GM12878 (cell line): Measurements from ENCODE around the gene SLC12A3. TPM values are rescaled to one million over a fixed set of nuclear protein-coding genes. Genes with fewer than 3 reads are reported as not detected.

Source experiments
- ATAC-seq: fragments of 200-7000 bp; cut with Tn5 transposase; 3 replicates; pipeline ENCODE4 v1.9.1; 2020; ENCODE audit warnings: mild to moderate bottlenecking, moderate library complexity
- BruUV-seq: library from RNA; stranded (reverse); fragments of 400-500 nt; replicated peaks from 2 replicates; lab custom pipeline; 2021; lab: Mats Ljungman, UMichigan
- CTCF ChIA-PET: fragments of 300-600 bp; sonication (Branson Sonifier 250); formaldehyde crosslinking; extraction: SDS; loops from one replicate; lab custom pipeline; 2021; ENCODE audit warnings: inconsistent platforms; lab: Yijun Ruan, JAX
- POLR2A ChIA-PET: fragments of 350-600 bp; formaldehyde crosslinking; extraction: SDS; loops from one replicate; lab custom pipeline; 2021; ENCODE audit warnings: inconsistent platforms; lab: Charles Lee
- RAD21 ChIA-PET: fragments of 300-600 bp; sonication (Branson Sonifier 250); formaldehyde crosslinking; loops from one replicate; lab custom pipeline; 2023; ENCODE audit warnings: antibody characterized with exemption; ENCODE audit not compliant: unreplicated experiment; lab: Charles Lee
- SMC1A ChIA-PET: fragments of 300-600 bp; sonication (Branson Sonifier 250); formaldehyde crosslinking; loops from one replicate; lab custom pipeline; 2023; ENCODE audit not compliant: unreplicated experiment, uncharacterized antibody; lab: Charles Lee
- DNase-seq: peaks from one replicate; pipeline ENCODE4 v3.0.0-alpha.2; 2011; ENCODE audit warnings: low read depth, low spot score
- FAIRE-seq: peaks from 3 replicates; lab custom pipeline; 2011; peaks lifted over from hg19 to GRCh38; lab: Jason Lieb, UNC
- H2AFZ ChIP-seq: 2 replicates; pipeline ENCODE4 v1.6.0; 2011; ENCODE audit warnings: low read depth, low read length, control low read depth; ENCODE audit not compliant: control insufficient read depth
- H3K27ac ChIP-seq: 2 replicates; pipeline ENCODE4 v1.5.1; 2011; ENCODE audit warnings: control low read depth; ENCODE audit not compliant: control insufficient read depth, insufficient read depth
- H3K27me3 ChIP-seq, 2 experiments: replicated peaks in 1 of 2; 2 replicates each; pipeline versions ENCODE4 v1.6.0 to v1.6.1; 2011; ENCODE audit warnings: low read length in 1 of 2; ENCODE audit not compliant: control insufficient read depth in 2 of 2, insufficient read depth in 2 of 2
- H3K36me3 ChIP-seq, 2 experiments: 2 replicates each; pipeline ENCODE4 v1.5.1; 2011; ENCODE audit warnings: low read length in 1 of 2; ENCODE audit not compliant: control insufficient read depth in 2 of 2, insufficient read depth in 2 of 2
- H3K4me1 ChIP-seq: 2 replicates; pipeline ENCODE4 v1.6.1; 2011; ENCODE audit warnings: mild to moderate bottlenecking, low read length, moderate library complexity, mixed read lengths; ENCODE audit not compliant: control insufficient read depth, insufficient read depth
- H3K4me2 ChIP-seq: 2 replicates; pipeline ENCODE4 v1.6.0; 2011; ENCODE audit warnings: control low read depth; ENCODE audit not compliant: control insufficient read depth, insufficient read depth
- H3K4me3 ChIP-seq: fragments of 200-600 bp; sonication (generic); 2 replicates; pipeline ENCODE4 v1.5.1; 2016
- H3K79me2 ChIP-seq: 2 replicates; pipeline ENCODE4 v1.6.0; 2011; ENCODE audit warnings: low read length; ENCODE audit not compliant: control insufficient read depth, insufficient read depth
- H3K9ac ChIP-seq: 2 replicates; pipeline ENCODE4 v1.8.0; 2011; ENCODE audit warnings: low read length, control low read depth, mixed read lengths; ENCODE audit not compliant: control insufficient read depth, insufficient read depth
- H3K9me3 ChIP-seq: replicated peaks from 3 replicates; pipeline ENCODE4 v1.5.1; 2011; ENCODE audit warnings: mild to moderate bottlenecking, low read length; ENCODE audit not compliant: control insufficient read depth, insufficient read depth
- H4K20me1 ChIP-seq: 2 replicates; pipeline ENCODE4 v1.6.0; 2011; ENCODE audit not compliant: control insufficient read depth, insufficient read depth
- BRCA1 ChIP-seq: IDR thresholded peaks from 2 replicates; pipeline ENCODE4 v1.6.1; 2011; ENCODE audit warnings: low read depth, low read length, improper control_type of control experiment
- CBFB ChIP-seq: IDR thresholded peaks from 2 replicates; pipeline ENCODE4 v1.6.1; 2016; ENCODE audit warnings: antibody characterized with exemption, low read depth
- IKZF1 ChIP-seq: fragments of 450-650 bp; conservative IDR thresholded peaks from 2 replicates; pipeline ENCODE4 v1.6.1; 2017; ENCODE audit warnings: antibody characterized with exemption, mild to moderate bottlenecking
- MTA2 ChIP-seq: fragments of 450-650 bp; IDR thresholded peaks from 2 replicates; pipeline ENCODE4 v1.6.1; 2016; ENCODE audit warnings: low read depth, mild to moderate bottlenecking, moderate library complexity
- PKNOX1 ChIP-seq: fragments of 450-650 bp; IDR thresholded peaks from 2 replicates; pipeline ENCODE4 v1.6.1; 2016; ENCODE audit warnings: mild to moderate bottlenecking
- POLR2AphosphoS2 ChIP-seq: IDR thresholded peaks from 2 replicates; pipeline ENCODE4 v1.6.1; 2011; ENCODE audit warnings: low read depth, mild to moderate bottlenecking, low read length, improper control_type of control experiment, moderate library complexity
- POLR2AphosphoS5 ChIP-seq: IDR thresholded peaks from 2 replicates; pipeline ENCODE4 v1.6.1; 2011; ENCODE audit warnings: mild to moderate bottlenecking, low read length, inconsistent platforms
- SKIL ChIP-seq: fragments of 450-650 bp; IDR thresholded peaks from 2 replicates; pipeline ENCODE4 v1.6.1; 2017; ENCODE audit warnings: mild to moderate bottlenecking, low read depth, inconsistent platforms; ENCODE audit not compliant: poor library complexity, severe bottlenecking
- SMAD1 ChIP-seq: fragments of 450-650 bp; IDR thresholded peaks from 2 replicates; pipeline ENCODE4 v1.6.1; 2018; ENCODE audit warnings: mild to moderate bottlenecking, low read depth; ENCODE audit not compliant: partially characterized antibody
- SMC3 ChIP-seq: IDR thresholded peaks from 2 replicates; pipeline ENCODE4 v1.6.1; 2011; ENCODE audit warnings: low read length, improper control_type of control experiment, borderline replicate concordance
- TBL1XR1 ChIP-seq: IDR thresholded peaks from 2 replicates; pipeline ENCODE4 v1.6.1; 2012; ENCODE audit warnings: low read depth, low read length, improper control_type of control experiment
- TCF3 ChIP-seq: IDR thresholded peaks from 2 replicates; pipeline ENCODE4 v1.6.1; 2012; ENCODE audit warnings: low read depth, mild to moderate bottlenecking, low read length, borderline replicate concordance; ENCODE audit not compliant: insufficient read depth
- TCF7 ChIP-seq: IDR thresholded peaks from 2 replicates; pipeline ENCODE4 v1.6.1; 2014; ENCODE audit warnings: antibody characterized with exemption, borderline replicate concordance
- YBX1 ChIP-seq: fragments of 450-650 bp; IDR thresholded peaks from 2 replicates; pipeline ENCODE4 v1.6.1; 2016; ENCODE audit warnings: antibody characterized with exemption
- ZBTB4 ChIP-seq: fragments of 450-650 bp; formaldehyde crosslinking; IDR thresholded peaks from 2 replicates; pipeline ENCODE4 v1.4.0; 2022; ENCODE audit warnings: mild to moderate bottlenecking, moderate library complexity
- WGBS: methylation state at CpG from one replicate; pipeline ENCODE4 v1.1.6; 2016; ENCODE audit warnings: low lambda C conversion rate; ENCODE audit not compliant: insufficient replicate concordance, insufficient coverage; ENCODE audit errors: missing lambda C conversion rate; 5-methylcytosine and 5-hydroxymethylcytosine counted together
- in situ Hi-C: fragments of 300-500 bp; cut with MboI; formaldehyde crosslinking; loops from 9 replicates; pipeline ENCODE4 v1.14.3; 2018; ENCODE audit warnings: mixed read lengths
- intact Hi-C: fragments of 100-400 bp; cut with micrococcal nuclease; formaldehyde crosslinking; loops from one replicate; pipeline ENCODE4 v1.14.2; 2022; ENCODE audit not compliant: unreplicated experiment
- polyA plus RNA-seq, 11 experiments: library from polyadenylated mRNA; depleted of rRNA in 4 of 11; unstranded in 6 of 11; stranded (reverse) in 5 of 11; fragments of >200 nt; fragmentation: Nextera tagmentation in 4 of 11; fragmentation: Illumina TruSeq in 1 of 11; extraction: Ambion mirVana in 4 of 11; extraction: Trizol in 1 of 11; gene quantifications; 1 replicate in 1 of 11; 2 replicates in 10 of 11; pipeline versions ENCODE4 v1.2.1 to v1.2.3, GENCODE V29; 2011 to 2016; ENCODE audit warnings: inconsistent platforms in 2 of 11, missing spikeins in 2 of 11, low read depth in 1 of 11
- total RNA-seq, 4 experiments: library from RNA; depleted of rRNA in 3 of 4; stranded (reverse); fragments of >200 nt in 3 of 4; fragmentation: Illumina TruSeq in 1 of 4; extraction: Trizol in 1 of 4; gene quantifications; 2 replicates each; pipeline versions ENCODE4 v1.2.1 to v1.2.3, GENCODE V29; 2013 to 2021

Gene SLC12A3
- total and polyA plus RNA-seq, 10 of the 15 experiments (the other 5 are each of a cell fraction or from before 2014, with no cell fraction given): 0.05 to 6.3 (median 3.1) TPM

GRCh38 chr16:56927471-56927870 lies 62.5 kb downstream of the SLC12A3 start (continued):
- TF ChIP-seq SKIL (no peak), PKNOX1 (no peak), TCF7 (no peak), SMAD1 (no peak)
- TF ChIP-seq, all 136 proteins: peak for 0

GRCh38 chr16:56929639-56930038 lies 64.6 kb downstream of the SLC12A3 start:
- CTCF ChIA-PET: interaction anchor here (1.8 to 2.7 kb wide), 4 partner anchors 10 to 61 kb away, joined by 6 to 14 read pairs (median 12); no protein-coding TSS in a partner anchor
- intact Hi-C loops (loop anchor here (2.0 kb wide), 1 partner anchor 41 kb away; no protein-coding TSS in a partner anchor), in situ Hi-C loops (no loop called here)
- Histone ChIP-seq H4K20me1 (no peaks in the 10 kb centered on the region), H3K4me3 (no peak overlapping the region), H2AFZ (no peak overlapping the region), H3K36me3 (no peaks in the 10 kb centered on the region; a peak in 1 of 4 replicates), H3K4me1 (peaks cover 13% of the 10 kb centered on the region), H3K4me2 (no peak overlapping the region), H3K79me2 (peaks cover 25% of the 10 kb centered on the region), H3K27me3 (no peaks in the 10 kb centered on the region), H3K9ac (no peak overlapping the region), H3K27ac (no peak overlapping the region), H3K9me3 (no peaks in the 10 kb centered on the region)
- POLR2A ChIA-PET: interaction anchor here (1.1 to 21.1 kb wide), 4 partner anchors 9 to 33 kb away, joined by 3 to 306 read pairs (median 9); no protein-coding TSS in a partner anchor
- ATAC-seq (no peak), FAIRE-seq (no peak), DNase-seq (no peak)
- RAD21 ChIA-PET: interaction anchor here (1.7 to 2.9 kb wide), 6 partner anchors 12 to 60 kb away, joined by 4 to 34 read pairs (median 10); no protein-coding TSS in a partner anchor
- BruUV-seq: no TSS peak
- WGBS: 98% methylated on average over 4 of the region's 4 CpGs
- SMC1A ChIA-PET: interaction anchor here (1.2 to 3.7 kb wide), 4 partner anchors 12 to 40 kb away, joined by 3 to 52 read pairs (median 12); no protein-coding TSS in a partner anchor
- TF ChIP-seq BRCA1: no peak
- no peak for TF ChIP-seq MTA2
- no peak for TF ChIP-seq TCF3
- TF ChIP-seq ZBTB4 (CRISPR knock-in tag): no peak
- no peak for TF ChIP-seq TBL1XR1
- TF ChIP-seq POLR2AphosphoS5: no peak
- TF ChIP-seq POLR2AphosphoS2: no peak
- TF ChIP-seq SMC3: no peak
- TF ChIP-seq CBFB: no peak
- TF ChIP-seq IKZF1: no peak
- no peak for TF ChIP-seq YBX1
